GM21367 (cell line): Measurements from ENCODE around the gene RTL10.
"Not testable (repeated sequence)": the region's sequence is repeated elsewhere in the genome, so short reads cannot be mapped to it uniquely, and the experiment has no call there.

Experiments
- ATAC-seq: cut with Tn5 transposase; IDR thresholded peaks from one replicate; pipeline ENCODE4 v1.9.1; 2021; ENCODE audit not compliant: unreplicated experiment

The RTL10 gene

GRCh38 chr22:19845054-19845722 lies 9.5 kb downstream of the RTL10 start:
- ATAC-seq, result no peak

DNA sequence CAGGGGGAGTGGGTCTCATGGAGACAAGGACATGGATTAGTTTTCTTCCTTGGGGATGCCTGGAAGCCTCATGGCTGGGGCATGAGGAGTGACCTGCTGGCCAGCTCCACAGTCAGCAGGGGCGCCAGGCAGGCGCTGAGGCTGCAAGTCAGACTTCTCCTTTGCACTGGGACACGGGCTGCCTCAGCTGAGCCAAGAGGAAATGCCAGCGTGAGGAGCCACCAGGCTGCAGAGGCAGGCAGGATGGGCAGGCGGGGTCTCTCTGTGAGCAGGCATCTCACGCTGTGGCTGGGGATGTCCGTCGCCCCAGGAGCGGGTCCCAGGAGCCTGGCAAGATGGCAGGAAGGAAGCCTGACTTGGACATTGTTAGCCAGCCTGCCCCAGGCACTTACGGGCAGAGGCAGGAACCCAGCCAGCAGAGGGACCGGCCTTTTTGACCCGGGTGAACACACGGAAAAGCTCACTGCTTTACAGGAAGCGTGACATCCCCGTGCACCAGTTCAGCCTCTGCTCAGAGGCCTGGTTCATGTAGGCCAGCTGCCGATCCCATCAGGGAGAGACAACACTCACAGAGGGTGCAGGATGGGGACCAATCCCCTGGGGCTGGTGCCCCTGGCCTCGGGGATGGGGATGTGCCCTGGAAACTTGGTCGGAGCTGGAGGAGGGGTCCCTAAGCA lies 10.2 kb downstream of the RTL10 start:
- no peak for ATAC-seq

- no peak for ATAC-seq
These were observed 10.8 kb downstream of the RTL10 start for GRCh38 chr22:19843857-19844376.

DNA sequence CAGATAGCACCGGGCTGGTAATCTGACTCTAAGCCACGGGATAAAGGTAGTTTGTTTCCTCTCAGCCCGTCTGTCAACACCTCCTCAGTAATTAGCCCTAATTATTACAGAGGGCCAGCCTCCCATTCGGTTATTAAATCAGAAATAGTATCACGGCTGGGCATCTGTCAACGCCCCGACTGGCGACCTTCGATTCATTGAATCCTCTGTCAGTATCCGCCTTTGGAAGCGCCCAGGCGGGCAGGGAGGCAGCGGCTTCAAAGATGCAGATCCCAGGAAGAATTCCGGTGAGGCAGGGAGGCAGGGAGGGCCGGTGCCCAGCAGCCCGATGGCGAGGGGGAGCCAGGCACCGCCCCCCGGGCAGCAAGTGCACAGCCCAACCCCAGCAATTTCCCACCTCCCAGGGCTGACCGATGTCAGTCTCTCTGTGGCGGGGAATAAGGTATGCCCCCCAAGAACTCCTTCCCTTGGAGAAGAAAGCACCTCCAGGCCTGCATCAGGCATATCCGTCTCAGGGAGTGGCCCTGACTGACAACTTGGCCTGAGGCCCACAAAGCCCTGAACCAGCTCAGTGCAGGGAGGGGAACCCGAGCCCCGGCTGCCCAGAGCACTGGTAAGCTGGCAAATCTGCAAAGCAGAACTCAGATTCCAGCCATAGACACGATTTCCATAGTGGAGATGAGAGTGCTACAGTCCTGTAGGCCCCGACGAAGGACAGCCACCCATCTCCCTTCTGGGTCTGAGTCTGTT lies 11.4 kb downstream of the RTL10 start:
- no peak for ATAC-seq

DNA sequence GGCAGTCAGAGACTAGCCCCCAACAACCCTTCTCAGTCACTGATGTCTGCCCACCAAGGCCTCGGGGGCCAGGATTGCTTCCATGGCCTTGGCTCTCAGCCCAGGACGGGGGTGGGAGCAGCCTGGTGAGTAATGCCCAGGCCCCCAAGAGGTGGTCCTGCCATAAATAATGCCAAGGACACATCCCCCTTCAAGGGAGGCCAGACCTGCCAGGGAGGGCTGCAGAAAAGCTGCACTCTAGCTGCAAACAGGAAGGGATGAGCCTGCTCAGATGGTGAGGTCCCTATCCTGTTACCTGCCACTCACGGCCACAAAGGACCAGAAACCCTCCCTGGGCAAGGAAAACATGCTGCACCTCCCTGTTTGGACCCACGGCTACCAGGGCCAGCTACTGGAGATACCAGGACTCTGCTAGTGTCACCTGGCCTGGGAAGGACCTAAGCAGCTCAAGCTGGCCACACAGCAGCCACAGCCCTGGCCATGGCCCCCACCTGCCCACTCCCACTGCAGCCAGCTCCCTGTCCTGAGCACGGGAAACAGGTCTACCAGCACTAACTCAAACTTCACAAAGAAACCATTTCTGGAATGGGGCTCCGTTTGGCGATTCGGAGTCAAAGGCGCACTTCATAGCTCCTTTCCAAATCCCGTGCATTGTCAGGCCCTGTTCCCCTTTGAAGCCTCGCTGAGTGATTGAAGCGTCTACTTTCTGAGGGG lies 12.1 kb downstream of the RTL10 start:
- ATAC-seq, result no peak

- no peak for ATAC-seq
These were observed 12.9 kb downstream of the RTL10 start for GRCh38 chr22:19841641-19842392.

DNA sequence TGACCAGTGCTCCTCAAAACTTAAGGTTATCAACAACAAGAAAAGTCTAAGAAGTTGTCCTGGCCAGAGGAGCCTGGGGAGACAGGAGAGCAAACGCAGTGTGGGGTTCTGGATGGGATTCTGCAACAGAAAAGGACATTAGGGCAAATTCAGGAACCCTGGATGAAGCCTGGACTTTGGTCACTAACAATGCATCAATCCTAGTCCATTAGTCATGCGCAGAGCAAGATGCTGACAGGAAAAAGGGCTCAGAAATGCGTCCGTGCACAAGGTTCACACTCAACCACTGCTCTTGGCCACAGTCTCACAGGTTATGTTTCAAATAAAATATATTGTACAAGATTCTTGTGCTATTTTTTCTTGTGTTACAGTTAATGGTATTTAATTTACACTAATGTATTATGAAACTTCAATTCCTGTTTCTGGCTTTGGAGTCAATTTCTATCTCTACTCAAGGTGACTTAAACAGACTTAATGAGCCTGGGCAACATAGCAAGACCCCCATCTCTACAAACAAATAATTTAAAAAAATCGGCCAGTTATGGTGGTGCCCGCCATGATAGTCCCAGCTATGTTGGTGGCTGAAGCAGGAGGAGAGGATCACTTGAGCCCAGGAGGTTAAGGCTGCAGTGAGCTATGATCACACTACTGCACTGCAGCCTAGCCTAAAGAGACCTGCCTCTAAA lies 13.6 kb downstream of the RTL10 start:
- no peak for ATAC-seq

- ATAC-seq, result no peak
These were observed 14.6 kb downstream of the RTL10 start for GRCh38 chr22:19840059-19840458.

GRCh38 chr22:19837915-19838314 lies 16.8 kb downstream of the RTL10 start:
- no peak for ATAC-seq

- no peak for ATAC-seq
These were observed 18.2 kb downstream of the RTL10 start for GRCh38 chr22:19836512-19836911.

- no peak for ATAC-seq
These were observed 20.1 kb downstream of the RTL10 start for GRCh38 chr22:19834599-19834998.

DNA sequence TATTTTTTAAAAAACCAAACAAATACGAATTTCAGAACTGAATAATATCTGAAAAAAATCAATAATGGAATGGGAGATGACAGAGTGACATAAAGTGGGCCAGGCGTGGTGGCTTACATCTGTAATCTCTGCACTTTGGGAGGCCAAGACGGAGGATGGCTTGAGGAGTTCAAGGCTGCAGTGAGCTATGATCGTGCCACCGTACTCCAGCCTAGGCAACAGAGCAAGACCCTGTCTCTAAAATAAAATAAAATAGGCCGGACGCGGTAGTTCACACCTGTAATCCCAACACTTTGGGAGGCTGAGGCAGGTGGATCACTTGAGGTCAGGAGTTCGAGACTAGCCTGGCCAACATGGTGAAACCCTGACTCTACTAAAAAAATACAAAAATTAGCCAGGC lies 21.3 kb downstream of the RTL10 start:
- not testable (repeated sequence) for ATAC-seq

DNA sequence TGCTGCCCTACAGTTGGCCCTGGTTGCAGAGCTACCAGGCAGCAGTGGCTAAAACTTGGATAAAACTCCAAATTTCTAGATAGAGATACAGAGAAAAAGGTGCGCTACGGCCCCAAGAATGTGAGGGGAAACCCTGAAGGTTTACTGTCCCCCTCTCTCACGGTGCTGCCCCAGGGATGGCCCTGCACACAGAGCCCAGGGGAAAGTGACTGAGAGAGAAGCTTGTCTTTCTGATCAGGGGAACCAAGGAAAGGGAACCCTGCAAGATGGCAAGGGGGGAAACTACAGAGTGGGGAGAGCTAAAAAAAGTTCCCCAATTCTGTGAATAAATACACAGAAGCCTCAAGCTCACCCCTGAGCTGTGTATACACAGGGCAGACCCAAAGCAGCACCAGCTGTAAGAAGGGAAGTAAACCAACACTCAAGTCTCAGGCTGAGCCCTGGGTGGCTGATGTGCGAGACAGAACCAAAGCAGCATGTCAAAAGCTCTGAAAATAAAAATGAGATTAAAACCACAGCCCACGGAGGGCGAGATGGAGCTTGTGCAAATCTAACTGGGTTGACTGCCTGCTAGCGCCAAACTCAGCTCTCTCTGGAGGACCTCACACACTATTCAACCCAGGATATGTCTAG lies 22.1 kb downstream of the RTL10 start:
- ATAC-seq, result no peak

GRCh38 chr22:19831979-19832378 lies 22.7 kb downstream of the RTL10 start:
- ATAC-seq, result not testable (repeated sequence)

GRCh38 chr22:19831016-19831415 lies 23.7 kb downstream of the RTL10 start:
- ATAC-seq, result no peak

DNA sequence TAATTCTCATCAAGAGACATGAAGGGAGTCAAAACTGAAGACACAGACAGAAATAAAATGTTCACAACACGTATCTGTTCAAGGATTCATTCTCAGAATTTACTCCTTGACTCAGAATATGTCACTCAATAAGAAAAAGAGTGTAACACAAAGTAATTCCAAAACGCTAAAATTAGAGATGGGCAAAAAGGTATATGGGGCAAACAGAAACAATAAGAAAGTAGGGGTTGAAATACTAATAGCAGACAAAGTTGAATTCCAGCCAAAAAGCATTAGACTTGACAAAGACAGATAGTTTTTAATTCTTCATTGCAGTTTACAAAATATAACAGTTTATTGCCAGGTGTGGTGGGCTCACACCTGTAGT lies 26.7 kb downstream of the RTL10 start:
- ATAC-seq, result no peak

DNA sequence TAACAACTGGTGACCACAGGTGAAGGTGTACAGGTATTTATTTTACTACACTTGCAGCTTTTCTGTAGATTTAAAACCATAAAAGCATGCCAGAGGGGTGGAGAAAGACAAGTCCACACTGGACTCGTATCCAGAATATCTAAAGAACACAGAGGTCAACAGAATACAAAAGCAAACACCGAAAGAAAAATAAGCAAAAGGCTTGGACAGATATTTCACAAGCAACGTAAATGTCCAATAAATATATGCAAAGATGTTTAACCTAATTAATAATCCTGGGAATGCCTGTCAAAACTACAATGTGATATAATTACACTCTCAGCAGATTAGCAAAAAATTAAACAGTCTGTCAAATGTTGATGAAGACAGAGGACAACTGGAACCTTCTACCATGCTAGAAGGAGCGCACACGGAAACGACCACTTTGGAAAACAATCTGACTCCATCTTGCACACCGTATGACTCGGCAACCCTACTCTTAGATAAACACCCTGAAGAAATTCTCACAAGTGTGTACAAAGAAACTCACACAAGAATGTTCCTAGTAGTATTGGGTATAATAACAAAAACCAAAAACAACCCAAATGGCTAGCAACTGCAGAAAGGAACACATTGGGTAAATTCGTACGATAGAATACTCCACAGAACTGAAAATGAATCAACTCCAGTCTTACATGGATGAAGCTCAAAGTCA lies 27.2 kb downstream of the RTL10 start:
- no peak for ATAC-seq

DNA sequence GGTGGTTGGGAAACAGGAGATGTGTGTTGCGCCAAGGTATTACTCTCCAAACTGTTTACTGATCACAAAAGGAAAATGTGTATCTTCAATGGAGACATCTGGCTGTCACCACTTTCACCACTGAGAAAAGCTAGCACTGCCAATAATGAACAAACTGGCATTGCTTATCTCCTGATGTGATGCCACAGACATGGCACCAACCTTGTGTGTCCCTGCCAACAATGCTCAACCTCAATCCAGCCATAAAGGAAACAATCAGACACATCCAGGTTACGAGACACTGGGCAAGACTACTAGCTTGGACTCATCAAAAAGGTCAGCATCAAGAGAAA lies 28.1 kb downstream of the RTL10 start:
- no peak for ATAC-seq
